B cell (primary cell): ENCODE results near the gene CYP2A13. TPM values are rescaled to one million over a fixed set of nuclear protein-coding genes. Genes with fewer than 3 reads are reported as not detected.

Source experiments
- ATAC-seq: fragments of 200-7000 bp; cut with Tn5 transposase; one replicate; pipeline ENCODE4 v1.10.0; 2021; ENCODE audit warnings: low read depth, mild to moderate bottlenecking, moderate number of reproducible peaks, moderate library complexity
- CTCF ChIA-PET: fragments of 350-600 bp; sonication (Branson Sonifier 250); formaldehyde crosslinking; loops from one replicate; lab custom pipeline; 2021; ENCODE audit warnings: antibody characterized with exemption, inconsistent platforms; lab: Charles Lee
- POLR2A ChIA-PET: fragments of 350-600 bp; sonication (Branson Sonifier 250); formaldehyde crosslinking; loops from one replicate; lab custom pipeline; 2021; ENCODE audit warnings: antibody characterized with exemption; lab: Charles Lee
- DNase-seq: peaks from one replicate; pipeline ENCODE4 v3.0.0; 2013
- H2AFZ ChIP-seq: 2 replicates; pipeline ENCODE4 v1.6.1; 2012; ENCODE audit warnings: mild to moderate bottlenecking, low read depth, low read length; ENCODE audit not compliant: insufficient read depth, poor library complexity, severe bottlenecking
- H3K27ac ChIP-seq, 2 donors: 1 replicate in 1 of 2; 2 replicates in 1 of 2; pipeline ENCODE4 v1.5.1; 2012 to 2013; ENCODE audit warnings: low read length in 2 of 2, mild to moderate bottlenecking in 2 of 2, moderate library complexity in 1 of 2
- H3K27me3 ChIP-seq, 4 experiments: fragments of 200-600 bp in 1 of 4; sonication (generic) in 1 of 4; replicated peaks in 1 of 4; 1 replicate in 2 of 4; 2 replicates in 2 of 4; pipeline versions ENCODE4 v1.6.1 to v1.7.0; 2013 to 2016; ENCODE audit warnings: low read length in 3 of 4, mild to moderate bottlenecking in 2 of 4, mixed read lengths in 1 of 4, moderate library complexity in 1 of 4; ENCODE audit not compliant: insufficient read depth in 4 of 4, control insufficient read depth in 3 of 4; ENCODE audit errors: control extremely low read depth in 1 of 4
- H3K36me3 ChIP-seq, 2 experiments: replicated peaks in 1 of 2; 1 replicate in 1 of 2; 2 replicates in 1 of 2; pipeline versions ENCODE4 v1.6.1 to v1.7.1; 2013; ENCODE audit warnings: low read length in 1 of 2; ENCODE audit not compliant: insufficient read depth in 2 of 2, control insufficient read depth in 1 of 2; ENCODE audit errors: control extremely low read depth in 1 of 2, extremely low read depth in 1 of 2
- H3K4me1 ChIP-seq, 2 donors: fragments of 200-600 bp in 1 of 2; sonication (generic) in 1 of 2; 1 replicate in 1 of 2; 2 replicates in 1 of 2; pipeline versions ENCODE4 v1.5.1 to v1.6.1; 2013 to 2017; ENCODE audit warnings: low read length in 2 of 2; ENCODE audit not compliant: control insufficient read depth in 2 of 2, insufficient read depth in 2 of 2
- H3K4me2 ChIP-seq: replicated peaks from 2 replicates; pipeline ENCODE3; 2012; ENCODE audit warnings: mild to moderate bottlenecking, low read depth, low read length; ENCODE audit not compliant: poor library complexity, severe bottlenecking
- H3K4me3 ChIP-seq, 5 experiments: fragments of 200-600 bp in 1 of 5; sonication (generic) in 1 of 5; 1 replicate in 3 of 5; 2 replicates in 2 of 5; pipeline versions ENCODE4 v1.5.1 to v1.7.0; 2011 to 2016; ENCODE audit warnings: low read length in 4 of 5, mild to moderate bottlenecking in 4 of 5, low read depth in 2 of 5, control low read depth in 1 of 5, moderate library complexity in 1 of 5; ENCODE audit not compliant: insufficient read depth in 1 of 5; ENCODE audit errors: control extremely low read depth in 1 of 5, extremely low read depth in 1 of 5
- H3K79me2 ChIP-seq: fragments of 200-600 bp; sonication (generic); one replicate; pipeline ENCODE4 v1.6.0; 2016; ENCODE audit warnings: low read length; ENCODE audit not compliant: control insufficient read depth, insufficient read depth
- H3K9ac ChIP-seq: fragments of 200-600 bp; sonication (generic); 2 replicates; pipeline ENCODE4 v1.6.1; 2017; ENCODE audit warnings: mild to moderate bottlenecking, low read length, moderate library complexity
- H3K9me3 ChIP-seq, 3 donors: one replicate each; pipeline versions ENCODE4 v1.6.1 to v1.7.1; 2013; ENCODE audit warnings: low read length in 2 of 3; ENCODE audit not compliant: control insufficient read depth in 2 of 3, insufficient read depth in 1 of 3; ENCODE audit errors: control extremely low read depth in 1 of 3
- H4K20me1 ChIP-seq: 2 replicates; pipeline ENCODE4 v1.6.0; 2012; ENCODE audit warnings: mild to moderate bottlenecking, low read length; ENCODE audit not compliant: insufficient read depth, control insufficient read depth, poor library complexity, severe bottlenecking
- H3K27ac Mint-ChIP-seq: one replicate; pipeline ENCODE4 v1.8.0; 2021; ENCODE audit warnings: mixed read lengths
- H3K27me3 Mint-ChIP-seq: one replicate; pipeline ENCODE4 v1.8.0; 2021; ENCODE audit warnings: mixed read lengths
- H3K4me1 Mint-ChIP-seq: one replicate; pipeline ENCODE4 v1.8.0; 2021; ENCODE audit warnings: mixed read lengths
- H3K4me3 Mint-ChIP-seq: one replicate; pipeline ENCODE4 v1.8.0; 2021; ENCODE audit warnings: mixed read lengths
- H3K9me3 Mint-ChIP-seq: one replicate; pipeline ENCODE4 v1.8.0; 2022; ENCODE audit warnings: mixed read lengths; ENCODE audit not compliant: insufficient read depth
- CTCF ChIP-seq: fragments of 200-600 bp; IDR thresholded peaks from one replicate; pipeline ENCODE4 v1.8.0; 2022; ENCODE audit warnings: antibody characterized with exemption, mild to moderate bottlenecking
- EZH2 ChIP-seq: IDR thresholded peaks from 2 replicates; pipeline ENCODE4 v1.6.1; 2012; ENCODE audit warnings: borderline replicate concordance, low read depth, mild to moderate bottlenecking, moderate library complexity, low read length; ENCODE audit not compliant: insufficient read depth, poor library complexity, severe bottlenecking
- WGBS: methylation state at CpG from one replicate; pipeline ENCODE4 v1.1.5; 2013; ENCODE audit warnings: missing lambda C conversion rate; ENCODE audit not compliant: insufficient coverage; 5-methylcytosine and 5-hydroxymethylcytosine counted together
- intact Hi-C: fragments of 100-400 bp; cut with micrococcal nuclease; formaldehyde crosslinking; loops from one replicate; pipeline ENCODE4 v1.10.0; 2022
- polyA plus RNA-seq: library from polyadenylated mRNA; depleted of rRNA; stranded (reverse); fragments of >200 nt; gene quantifications from 2 replicates; pipeline ENCODE4 v1.2.3, GENCODE V29; 2012
- total RNA-seq, 2 donors: library from RNA; stranded (reverse); fragments of 120-200 nt in 1 of 2; gene quantifications; 1 replicate in 1 of 2; 2 replicates in 1 of 2; pipeline versions ENCODE4 v1.2.3 to v1.2.4, GENCODE V29; 2013 to 2022

CYP2A13 gene
- total and polyA plus RNA-seq, 2 donors (not counting 1 experiment from before 2014, with no cell fraction given): not detected

- peaks cover 38% of the 10 kb centered on the region for H3K27me3 Mint-ChIP-seq
- H3K4me3 ChIP-seq: no peak overlapping the region
- POLR2A ChIA-PET: no interaction called here
- H3K9me3 ChIP-seq: peaks cover 0 to 5% (median 0%) of the 10 kb centered on the region in 3 donors
- intact Hi-C loops: no loop called here
- CTCF ChIA-PET: no interaction called here
- H3K4me1 Mint-ChIP-seq: peaks cover 17% of the 10 kb centered on the region
- no peak overlapping the region for H2AFZ ChIP-seq
- ATAC-seq: no peak
- no peak for DNase-seq
- no peak overlapping the region for H3K27ac ChIP-seq
- H3K27ac Mint-ChIP-seq: no peak overlapping the region
- H3K36me3 ChIP-seq: no peaks in the 10 kb centered on the region
- no peaks in the 10 kb centered on the region for H4K20me1 ChIP-seq
- no peaks in the 10 kb centered on the region for H3K9me3 Mint-ChIP-seq
- no peak overlapping the region for H3K4me2 ChIP-seq
- H3K79me2 ChIP-seq: no peaks in the 10 kb centered on the region
- WGBS: 100% methylated on average over 2 of the region's 5 CpGs
- H3K27me3 ChIP-seq: peaks cover 0 to 8% (median 3%) of the 10 kb centered on the region in 4 experiments
- no peak overlapping the region for H3K4me3 Mint-ChIP-seq
- no peak overlapping the region for H3K9ac ChIP-seq
- peaks cover 0 to 15% of the 10 kb centered on the region in 2 donors for H3K4me1 ChIP-seq
- TF ChIP-seq EZH2 (no peak), CTCF (no peak)
Measured at GRCh38 chr19:41131186-41131585, 42.9 kb downstream of the CYP2A13 start.

GRCh38 chr19:41133260-41133659 is 45.0 kb downstream of the CYP2A13 start:
- Histone ChIP-seq H3K9me3 (peaks cover 0 to 12% (median 0%) of the 10 kb centered on the region in 3 donors), H3K9ac (no peak overlapping the region), H3K27me3 (peaks cover 0 to 8% (median 3%) of the 10 kb centered on the region in 4 experiments), H4K20me1 (no peaks in the 10 kb centered on the region), H3K4me2 (no peak overlapping the region), H2AFZ (no peak overlapping the region), H3K4me3 (no peak overlapping the region), H3K79me2 (no peaks in the 10 kb centered on the region), H3K27ac (no peak overlapping the region), H3K4me1 (peaks cover 0 to 11% of the 10 kb centered on the region in 2 donors), H3K36me3 (no peaks in the 10 kb centered on the region)
- POLR2A ChIA-PET: no interaction called here
- no CpG with 5 or more reads among the region's 3 CpGs for WGBS
- ATAC-seq (no peak), DNase-seq (no peak)
- H3K4me3 Mint-ChIP-seq: peak overlapping the region; percentile 19
- H3K9me3 Mint-ChIP-seq: no peaks in the 10 kb centered on the region
- H3K27me3 Mint-ChIP-seq: peaks cover 43% of the 10 kb centered on the region
- CTCF ChIA-PET: no interaction called here
- H3K27ac Mint-ChIP-seq: no peak overlapping the region
- no peak for TF ChIP-seq CTCF
- no peak for TF ChIP-seq EZH2
- peaks cover 15% of the 10 kb centered on the region for H3K4me1 Mint-ChIP-seq
- intact Hi-C loops: no loop called here
